Activated CD8-positive, alpha-beta memory T cell treated with anti-CD3 and anti-CD28 coated beads for 48 hours (primary cell): Measurements from ENCODE around the gene RCAN1.

ENCODE experiments used
- DNase-seq, 3 experiments: peaks; one replicate each; pipeline ENCODE4 v3.0.0-alpha.2; 2020; ENCODE audit warnings: low read depth in 2 of 3, low spot score in 2 of 3

Gene RCAN1

DNA sequence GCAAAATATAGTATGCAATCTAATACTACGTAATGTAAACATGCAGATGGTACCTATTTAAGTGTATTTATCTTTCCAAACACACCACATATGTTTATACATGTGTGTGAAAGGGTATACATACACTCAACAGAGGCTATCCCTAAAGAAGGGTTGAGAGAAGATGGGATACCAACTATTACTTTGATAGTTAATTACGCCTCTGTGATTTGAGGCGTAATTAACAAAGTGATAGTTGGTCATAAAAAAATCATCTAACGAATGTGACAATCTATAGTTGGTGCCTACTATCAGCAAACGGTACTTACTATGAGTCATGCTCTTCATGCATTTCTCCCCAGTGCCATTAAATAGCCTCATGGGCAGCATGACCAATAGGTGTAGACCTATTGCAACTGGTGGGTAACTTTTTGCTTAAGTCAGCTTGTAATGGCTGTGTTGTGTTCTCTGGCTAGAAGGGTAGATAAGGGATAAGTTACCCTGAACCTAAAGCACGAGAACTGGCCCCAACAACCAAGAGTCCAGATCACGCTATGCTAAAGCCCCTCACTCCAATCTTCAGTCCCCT lies 15.3 kb downstream of the RCAN1 start:
- DNase-seq, result no peak

DNA sequence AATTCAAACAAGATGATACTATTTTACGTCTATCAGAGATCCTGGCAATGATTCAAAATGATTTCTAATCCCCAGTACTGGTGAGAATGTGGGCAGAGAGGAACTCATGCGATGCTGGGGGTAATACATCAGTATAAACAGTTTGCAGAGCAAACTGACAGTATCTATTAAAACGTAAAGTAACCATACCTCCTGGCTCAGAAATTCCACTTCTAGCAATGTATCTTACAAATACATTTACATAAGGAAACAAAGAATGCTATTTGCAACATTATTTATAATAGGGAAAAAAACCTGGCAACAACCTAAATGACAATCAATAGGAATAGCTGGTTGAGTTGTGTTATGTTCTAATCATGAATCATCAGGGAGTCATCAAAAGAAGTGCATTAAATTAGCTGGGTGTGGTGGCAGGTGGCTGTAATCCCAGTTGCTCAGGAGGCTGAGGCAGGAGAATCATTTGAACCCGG lies 15.9 kb downstream of the RCAN1 start:
- no peak for DNase-seq

DNA sequence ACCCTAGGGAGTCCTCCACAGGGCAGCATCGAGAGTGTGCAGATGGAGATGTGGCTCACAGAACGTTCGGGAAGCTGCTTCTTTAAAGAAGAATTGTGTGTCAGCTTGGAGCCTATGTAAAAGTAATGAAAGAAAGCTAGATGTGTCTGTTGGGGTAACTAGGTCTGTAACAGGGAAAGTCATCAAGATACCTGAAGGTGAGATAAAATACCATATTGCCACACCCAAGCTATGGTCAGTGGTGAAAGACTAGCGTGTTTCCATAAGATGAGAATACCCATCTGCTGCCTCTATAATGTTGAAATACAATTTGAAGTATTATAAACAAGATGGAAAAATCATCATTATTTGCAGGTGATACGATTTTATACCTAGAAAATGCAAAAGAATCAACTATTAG lies 17.5 kb downstream of the RCAN1 start:
- DNase-seq, result no peak

DNA sequence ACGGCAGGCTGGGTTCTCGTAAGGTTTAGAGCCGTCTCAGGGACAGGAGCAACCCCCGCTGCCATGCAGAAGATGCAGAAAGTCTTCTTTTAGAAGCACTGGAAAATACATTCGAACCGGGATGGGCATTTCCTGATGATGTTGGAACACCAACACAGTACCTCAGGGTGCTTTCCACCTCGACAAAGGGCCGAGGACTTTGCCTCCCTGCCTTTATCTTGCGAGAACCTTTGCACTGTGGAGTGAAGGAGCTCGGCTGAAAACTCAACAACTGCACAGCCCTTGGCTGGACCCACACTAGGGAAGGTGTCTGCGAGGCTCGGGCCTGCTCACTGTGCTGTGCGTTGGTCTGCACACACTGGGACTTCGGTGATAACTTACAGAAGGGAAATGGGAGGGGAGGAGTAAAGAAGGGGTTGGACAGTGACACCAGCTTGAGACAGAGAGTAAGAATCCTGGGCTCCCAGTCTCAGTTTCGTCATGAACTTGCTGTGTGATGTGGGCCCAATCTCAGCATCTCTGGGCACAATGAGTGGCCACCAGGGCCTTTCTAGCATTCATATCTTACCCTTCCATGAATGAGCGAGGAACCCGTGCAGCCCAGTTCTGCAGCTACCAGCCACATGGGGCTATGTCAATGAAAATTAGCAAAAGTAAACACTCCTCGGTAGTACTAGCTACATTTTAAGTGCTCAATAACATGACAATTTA lies 18.2 kb downstream of the RCAN1 start:
- no peak for DNase-seq

DNA sequence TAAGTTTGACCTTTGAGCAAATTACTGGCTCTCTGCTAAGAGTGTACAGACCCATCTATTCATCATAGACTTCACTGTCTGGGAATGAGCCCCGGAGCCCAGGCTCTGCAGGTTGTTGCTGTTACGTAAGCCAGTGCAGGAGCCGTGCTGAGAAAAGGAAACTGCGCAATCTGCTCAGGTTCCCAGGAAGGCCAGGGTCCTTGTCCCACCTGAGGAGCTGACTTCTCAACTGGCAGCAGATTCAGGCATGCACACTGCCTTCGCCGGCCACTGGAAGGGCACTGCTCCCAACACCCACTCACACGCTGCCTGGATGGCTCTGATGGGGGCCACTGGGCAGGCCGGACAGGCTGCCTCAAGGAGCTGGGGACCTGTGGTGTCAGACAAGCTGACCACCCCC lies 19.5 kb downstream of the RCAN1 start:
- no peak for DNase-seq

DNA sequence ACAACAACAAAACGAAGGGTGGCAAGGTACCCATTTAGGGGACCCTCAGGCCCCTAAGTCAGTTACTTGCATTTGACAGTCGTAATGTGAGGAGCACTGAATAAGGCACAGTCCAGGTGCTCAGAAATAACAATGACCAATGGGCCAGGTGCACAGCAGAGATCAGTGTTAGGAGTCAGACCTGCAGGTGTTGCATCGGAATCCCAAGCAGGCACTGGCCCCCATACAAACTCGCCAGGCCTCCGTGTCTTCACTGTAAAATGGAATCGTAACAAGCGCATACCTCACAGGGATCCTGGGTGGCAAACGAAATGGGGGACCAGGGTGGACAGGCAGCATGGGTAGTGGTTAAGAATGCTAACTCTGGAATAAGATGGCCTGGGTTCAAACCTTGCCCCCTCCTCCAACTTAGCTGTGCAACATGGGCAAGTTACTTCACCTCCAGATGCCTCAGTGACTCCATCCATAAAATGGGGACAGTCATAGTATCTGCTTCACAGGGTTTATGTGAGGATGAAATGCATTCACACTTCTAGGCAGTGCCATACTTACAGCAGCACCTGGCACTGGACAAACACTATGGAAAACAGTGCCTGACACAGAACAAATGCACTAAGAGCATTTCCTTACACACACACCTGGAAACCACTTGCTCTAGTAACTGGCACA lies 20.2 kb downstream of the RCAN1 start:
- no peak for DNase-seq

DNA sequence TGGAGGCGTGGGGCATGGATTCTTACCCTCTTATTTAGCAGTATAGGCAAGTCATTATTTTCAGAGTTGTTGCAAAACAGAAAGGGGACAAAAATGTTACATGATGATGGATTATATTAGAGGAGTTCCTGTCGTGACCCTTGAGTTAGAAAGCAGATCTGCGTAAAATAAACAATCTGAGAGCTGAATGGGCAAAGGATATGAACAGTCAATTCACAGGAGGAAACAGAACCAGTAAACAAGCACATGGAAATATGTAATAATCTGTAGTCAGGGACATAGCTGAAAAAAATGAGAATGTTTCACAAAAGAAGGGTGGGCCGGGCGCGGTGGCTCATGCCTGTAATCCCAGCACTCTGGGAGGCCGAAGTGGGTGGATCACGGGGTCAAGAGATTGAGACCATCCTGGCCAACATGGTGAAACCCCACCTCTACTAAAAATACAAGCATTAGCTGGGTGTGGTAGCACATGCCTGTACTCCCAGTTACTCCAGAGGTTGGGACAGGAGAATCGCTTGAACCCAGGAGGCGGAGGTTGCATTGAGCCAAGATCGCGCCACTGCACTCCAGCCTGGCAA lies 20.9 kb downstream of the RCAN1 start:
- DNase-seq, result no peak

DNA sequence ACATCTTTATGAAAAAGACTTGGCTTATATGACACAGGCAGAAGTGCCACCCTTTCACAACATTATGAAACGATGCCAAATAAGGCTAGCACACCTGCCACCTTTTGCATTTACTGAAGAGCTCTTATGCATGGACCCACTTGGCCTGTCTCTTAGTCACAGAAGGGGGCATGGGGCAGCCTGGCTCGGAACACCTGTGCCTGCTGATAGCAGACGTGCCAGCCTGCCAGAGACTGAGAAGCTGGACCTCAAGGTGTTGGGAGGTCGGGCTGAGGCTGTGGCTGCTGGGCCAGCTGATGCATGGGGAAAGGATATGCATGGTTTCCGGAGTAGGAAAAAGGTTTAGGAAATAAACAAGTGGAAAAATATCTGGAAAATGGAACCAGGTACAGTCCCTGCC lies 21.5 kb downstream of the RCAN1 start:
- DNase-seq, result no peak

DNA sequence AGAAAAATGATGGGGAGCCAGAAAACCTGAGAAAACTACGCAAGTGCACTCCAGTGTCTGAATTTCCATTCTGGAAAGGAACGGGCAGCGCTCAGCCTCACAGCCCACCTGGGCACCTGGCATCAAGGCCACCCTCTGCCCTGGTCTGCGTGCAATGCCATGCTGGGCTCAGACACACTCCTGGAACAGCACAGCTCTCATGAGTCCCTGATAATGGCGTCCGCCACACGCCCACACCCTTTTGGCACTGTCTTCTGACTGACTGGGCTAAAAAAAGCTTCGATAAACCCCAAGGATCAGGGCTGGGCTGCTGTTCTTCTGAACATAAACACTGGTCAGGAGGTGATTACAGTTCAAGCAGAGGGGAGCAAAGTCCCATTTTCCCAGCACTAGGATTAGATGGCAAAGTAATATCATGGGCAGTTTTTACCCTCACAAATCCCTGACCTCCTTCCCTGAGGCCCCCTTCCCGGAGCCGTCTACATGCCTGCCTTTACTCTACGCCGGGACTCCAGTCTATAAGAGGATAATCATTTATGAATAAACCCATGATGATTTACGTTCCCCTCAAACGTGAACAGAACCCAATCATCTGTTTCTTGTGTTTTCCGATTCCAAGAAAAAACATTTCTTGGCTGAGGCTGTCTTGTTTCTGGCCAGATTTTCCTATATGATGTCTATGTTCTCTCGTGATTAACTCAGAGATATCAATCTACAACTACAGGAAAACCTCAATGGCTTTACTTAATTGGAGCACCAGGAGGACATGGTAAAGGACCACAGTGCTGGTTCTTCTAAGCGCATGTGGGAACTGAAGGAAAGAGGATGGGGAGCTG lies 22.6 kb downstream of the RCAN1 start:
- no peak for DNase-seq

DNA sequence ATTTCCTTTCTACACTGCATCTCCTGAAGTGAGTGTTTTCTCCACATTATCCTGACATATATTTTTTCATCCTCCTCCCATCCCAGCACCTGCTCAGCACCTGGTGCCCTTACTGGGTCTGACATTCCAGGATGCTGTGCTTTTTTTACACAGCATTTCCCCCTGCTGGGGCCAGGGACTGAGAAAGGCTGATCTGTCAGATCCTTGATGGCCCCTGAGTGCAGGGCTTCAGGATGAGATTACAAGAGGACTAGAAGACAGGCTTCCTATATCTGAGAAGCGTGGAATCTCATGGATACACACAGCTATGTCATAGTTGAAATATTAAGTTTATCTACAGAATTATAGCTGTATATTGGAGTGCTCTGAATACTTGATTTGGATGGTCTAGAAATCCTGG lies 24.4 kb downstream of the RCAN1 start:
- DNase-seq, result no peak

DNA sequence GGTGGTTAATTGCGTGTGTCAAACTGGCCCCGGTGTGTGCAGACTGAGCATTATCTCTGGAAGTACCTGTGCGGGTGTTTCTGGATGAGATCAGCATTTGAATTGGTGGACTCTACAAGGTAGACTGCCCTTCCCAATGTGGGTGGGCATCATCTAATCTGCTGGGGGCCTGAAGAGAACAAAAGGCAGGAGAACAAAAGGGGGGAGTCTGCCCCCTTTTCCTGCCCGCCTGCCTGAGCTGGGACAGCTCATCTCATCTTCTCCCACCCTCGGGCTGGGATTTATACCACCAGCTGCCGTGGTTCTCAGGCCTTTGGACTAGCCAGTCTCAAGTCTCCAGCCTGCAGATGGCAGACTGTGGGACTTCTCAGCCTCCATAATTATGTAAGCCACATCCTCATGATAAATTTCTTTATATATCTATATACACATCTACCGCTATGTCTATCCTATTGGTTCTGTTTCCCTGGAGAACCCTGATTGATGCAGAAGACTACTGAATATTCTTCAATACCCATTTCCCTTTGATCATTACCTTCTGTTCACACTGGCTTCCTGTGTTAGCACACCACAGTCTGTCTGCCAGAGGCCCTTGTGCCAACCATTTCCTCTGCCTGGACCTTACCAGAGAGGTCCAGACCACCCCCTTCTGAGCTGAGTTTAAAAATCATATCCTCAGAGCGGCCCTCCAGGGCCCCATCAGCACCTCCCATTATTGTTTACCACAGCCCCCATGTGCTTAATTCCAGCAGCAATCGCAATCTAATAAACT lies 25.2 kb downstream of the RCAN1 start:
- DNase-seq, result no peak

DNA sequence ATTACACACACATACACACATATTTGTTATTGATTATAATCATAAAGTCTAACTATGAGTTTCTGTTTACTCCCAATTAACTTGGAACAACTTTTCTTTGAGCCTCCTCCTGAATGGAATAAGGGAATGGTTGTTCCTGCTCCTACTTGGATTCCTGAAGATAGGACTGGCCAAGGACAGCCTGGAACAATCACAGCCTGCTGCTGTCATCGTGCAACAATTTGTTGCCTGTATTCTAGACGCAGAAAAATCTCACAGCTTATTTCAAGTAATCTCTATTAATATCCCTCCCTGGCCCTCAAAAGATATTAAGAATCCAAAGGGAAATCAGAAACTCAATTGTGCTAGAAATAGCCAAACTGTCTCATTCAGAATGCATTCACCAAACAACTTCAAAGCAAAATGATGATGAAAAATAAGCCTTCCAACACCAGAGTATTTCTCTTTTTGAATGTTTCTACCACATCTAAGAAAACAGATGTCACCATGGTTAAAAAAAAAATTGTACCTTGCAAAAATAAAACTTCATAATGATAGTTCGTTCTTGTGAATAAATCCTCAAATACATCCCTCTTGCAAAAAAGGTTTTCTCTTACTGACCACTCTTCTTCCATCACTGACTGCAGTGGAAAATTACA lies 30.9 kb downstream of the RCAN1 start:
- DNase-seq, result no peak

DNA sequence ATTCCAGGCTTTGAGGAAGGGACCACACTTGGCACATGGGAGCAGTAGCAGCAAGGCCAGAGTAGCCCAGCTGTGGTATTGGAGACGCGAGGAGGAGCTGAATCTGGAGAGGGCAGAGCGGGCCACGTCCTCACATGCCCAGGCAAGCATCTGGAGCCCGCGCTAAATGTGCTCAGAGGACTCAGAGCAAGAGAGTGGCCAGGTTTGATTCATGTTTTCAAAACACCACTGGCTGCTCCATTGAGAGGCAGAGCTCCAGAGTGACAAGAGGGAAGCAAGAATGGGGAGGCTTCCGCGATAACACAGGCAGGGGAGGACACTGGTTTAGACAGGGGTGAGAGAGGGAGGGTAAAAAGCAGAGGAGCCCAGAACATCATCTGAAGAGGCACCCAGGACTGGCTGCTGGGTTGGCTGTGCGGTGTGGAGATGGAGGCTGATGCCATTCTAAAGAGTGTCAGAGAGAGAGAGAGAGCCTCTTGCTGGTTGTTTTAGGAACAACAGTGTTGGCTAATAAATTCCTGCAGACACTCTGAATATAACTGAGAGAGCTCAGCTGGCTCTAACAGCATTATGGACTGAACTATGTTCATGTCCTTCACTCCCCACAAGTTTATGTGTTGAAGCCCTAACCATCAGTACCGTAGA lies 32.3 kb downstream of the RCAN1 start:
- no peak for DNase-seq

DNA sequence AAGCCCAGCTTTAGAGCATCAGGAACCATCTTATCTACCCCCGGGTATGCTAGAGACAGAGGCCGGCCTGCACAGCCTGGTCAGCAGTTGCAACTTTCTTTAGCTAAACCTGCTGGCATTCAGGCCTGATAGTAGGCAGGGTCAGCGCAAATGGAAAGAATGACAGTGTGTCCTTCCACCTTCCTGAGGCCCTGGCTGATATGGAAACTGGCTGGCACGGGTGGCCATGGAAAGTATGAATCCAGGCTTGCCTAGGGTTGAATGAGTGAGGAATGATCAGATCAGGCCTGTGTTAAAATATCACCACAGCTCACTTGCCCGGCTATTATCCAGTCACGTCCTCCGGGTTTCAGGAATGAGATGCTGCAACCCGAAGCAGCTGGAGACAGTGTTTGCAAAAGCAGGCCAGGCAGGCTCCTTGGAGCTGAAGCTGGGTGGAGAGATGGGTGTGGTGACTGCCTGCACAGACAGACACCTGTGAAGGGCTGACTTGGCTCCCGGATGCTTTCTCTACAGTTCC lies 34.7 kb downstream of the RCAN1 start:
- DNase-seq, result no peak

DNA sequence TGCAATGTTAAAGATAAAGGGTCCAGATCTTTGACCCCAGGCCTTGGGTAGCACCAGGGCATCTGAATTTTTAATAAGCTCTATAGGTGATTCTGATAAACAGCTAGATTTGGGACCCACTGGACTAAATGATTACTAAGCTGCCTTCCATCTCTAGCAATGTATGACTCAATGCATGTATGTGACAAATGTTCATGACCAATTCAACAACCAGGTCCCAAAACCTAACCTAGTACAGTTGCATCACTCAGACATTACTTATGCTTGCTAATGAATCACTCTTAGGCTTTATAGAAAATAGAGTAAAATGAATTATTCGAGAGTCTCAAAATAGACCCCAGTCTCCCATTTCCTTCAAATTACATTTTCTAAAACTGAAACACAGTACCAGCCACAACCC lies 35.5 kb downstream of the RCAN1 start:
- DNase-seq, result no peak

DNA sequence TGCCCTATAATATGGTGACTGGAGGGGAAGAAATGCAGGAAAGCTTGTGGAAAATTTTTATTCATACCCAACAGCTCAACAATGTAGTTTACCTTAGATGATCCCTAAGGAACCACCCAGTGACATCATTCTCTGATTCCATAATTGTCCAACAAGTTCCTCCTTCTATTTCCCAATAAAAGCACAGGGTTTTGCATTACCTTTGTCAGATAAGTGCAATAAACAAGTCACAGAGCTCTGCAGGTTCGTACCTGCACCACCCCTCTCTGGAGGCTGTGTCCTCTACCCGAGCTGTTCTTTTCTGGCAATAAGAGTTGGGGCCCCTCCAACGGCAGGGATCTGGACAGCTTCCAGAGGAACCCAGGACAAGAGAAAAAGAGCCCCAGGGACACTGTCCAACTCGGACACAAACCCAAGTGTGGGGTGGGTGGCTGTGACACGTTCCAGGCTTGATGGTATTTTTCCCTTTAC lies 38.8 kb downstream of the RCAN1 start:
- DNase-seq, result no peak

DNA sequence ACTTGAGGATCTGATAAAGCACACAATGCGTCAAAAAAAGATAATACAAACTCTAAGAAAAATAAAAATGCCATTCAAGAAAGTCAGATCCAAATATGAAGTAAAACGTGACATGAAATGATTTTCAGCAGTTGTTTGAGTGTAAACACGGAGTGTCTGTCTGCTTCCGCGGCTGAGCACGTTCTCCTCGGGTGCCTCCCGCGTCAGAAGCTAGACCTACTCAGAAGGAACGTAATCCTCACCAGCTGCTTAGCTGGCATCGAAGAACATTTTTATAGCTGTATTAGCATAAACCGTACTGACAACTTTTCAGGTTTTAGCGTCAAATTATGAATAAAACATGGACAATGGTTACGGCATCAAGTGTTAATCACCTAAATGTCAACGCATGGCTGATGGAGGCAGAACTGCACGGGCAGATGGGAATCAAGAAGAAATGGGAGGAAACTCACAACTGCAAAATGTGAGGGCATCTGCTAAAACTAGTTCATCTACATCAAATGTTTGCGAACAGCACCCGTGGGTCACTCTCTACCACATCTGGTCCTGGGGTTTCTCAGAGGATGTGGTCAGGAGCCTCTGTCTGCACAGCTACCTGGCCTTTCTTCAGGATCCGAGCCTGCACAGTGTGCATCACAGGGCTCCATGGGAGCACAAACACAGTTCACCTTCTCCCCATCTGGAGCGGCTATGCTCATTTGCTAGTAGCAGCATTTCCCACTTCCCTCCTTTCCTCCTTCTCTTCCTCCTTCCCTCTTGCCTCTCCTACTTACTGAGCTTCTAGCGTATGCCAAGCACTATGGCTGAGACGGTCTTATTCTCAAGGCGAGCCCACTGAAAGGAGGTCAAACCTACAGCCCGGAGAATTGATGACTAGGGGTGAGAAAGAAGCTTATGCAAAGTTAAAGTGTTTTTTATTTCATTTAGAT lies 40.0 kb downstream of the RCAN1 start:
- DNase-seq, result no peak

DNA sequence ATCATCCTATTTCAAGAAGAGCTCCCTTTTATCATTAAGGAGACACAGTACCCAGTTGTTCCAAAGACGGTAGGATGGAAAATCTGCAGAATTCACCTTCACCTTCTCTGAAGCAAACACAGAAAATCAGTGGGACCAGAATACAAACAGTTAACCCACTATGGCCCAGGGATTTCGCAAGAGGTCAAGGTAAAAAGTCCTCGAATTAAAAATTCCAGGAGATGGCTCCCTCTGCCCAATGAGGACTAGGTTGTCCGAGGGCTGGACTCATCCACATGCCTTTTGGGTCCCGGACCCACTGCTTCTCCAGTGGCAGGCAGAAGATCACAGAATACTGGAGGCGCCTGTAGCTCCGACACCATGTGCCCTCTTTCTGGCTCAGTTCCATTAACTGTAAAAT lies 42.9 kb downstream of the RCAN1 start:
- no peak for DNase-seq
